Duodenal mucosa (tissue), 2 donors: ENCODE results near the gene ST3GAL4.

ENCODE experiments used
- H3K27ac ChIP-seq: one replicate; pipeline ENCODE4 v1.7.0; 2013; ENCODE audit warnings: low read depth, low read length
- H3K27me3 ChIP-seq, 2 donors: one replicate each; pipeline ENCODE4 v1.7.0; 2013; ENCODE audit warnings: low read length in 2 of 2, control low read depth in 1 of 2; ENCODE audit not compliant: insufficient read depth in 2 of 2, control insufficient read depth in 1 of 2
- H3K36me3 ChIP-seq, 2 donors: one replicate each; pipeline ENCODE4 v1.7.0; 2013; ENCODE audit warnings: low read length in 2 of 2, control low read depth in 1 of 2; ENCODE audit not compliant: insufficient read depth in 2 of 2, control insufficient read depth in 1 of 2
- H3K4me1 ChIP-seq, 2 donors: one replicate each; pipeline ENCODE4 v1.7.0; 2013; ENCODE audit warnings: low read length in 2 of 2, control low read depth in 1 of 2; ENCODE audit not compliant: insufficient read depth in 2 of 2, control insufficient read depth in 1 of 2
- H3K4me3 ChIP-seq, 2 donors: one replicate each; pipeline ENCODE4 v1.7.0; 2013; ENCODE audit warnings: low read length in 2 of 2, low read depth in 1 of 2
- H3K9ac ChIP-seq, 2 donors: one replicate each; pipeline ENCODE4 v1.7.0; 2013; ENCODE audit warnings: low read length in 2 of 2, low read depth in 1 of 2
- H3K9me3 ChIP-seq, 2 donors: one replicate each; pipeline ENCODE4 v1.7.0; 2013; ENCODE audit warnings: low read length in 2 of 2, control low read depth in 1 of 2; ENCODE audit not compliant: control insufficient read depth in 1 of 2

The ST3GAL4 gene

DNA sequence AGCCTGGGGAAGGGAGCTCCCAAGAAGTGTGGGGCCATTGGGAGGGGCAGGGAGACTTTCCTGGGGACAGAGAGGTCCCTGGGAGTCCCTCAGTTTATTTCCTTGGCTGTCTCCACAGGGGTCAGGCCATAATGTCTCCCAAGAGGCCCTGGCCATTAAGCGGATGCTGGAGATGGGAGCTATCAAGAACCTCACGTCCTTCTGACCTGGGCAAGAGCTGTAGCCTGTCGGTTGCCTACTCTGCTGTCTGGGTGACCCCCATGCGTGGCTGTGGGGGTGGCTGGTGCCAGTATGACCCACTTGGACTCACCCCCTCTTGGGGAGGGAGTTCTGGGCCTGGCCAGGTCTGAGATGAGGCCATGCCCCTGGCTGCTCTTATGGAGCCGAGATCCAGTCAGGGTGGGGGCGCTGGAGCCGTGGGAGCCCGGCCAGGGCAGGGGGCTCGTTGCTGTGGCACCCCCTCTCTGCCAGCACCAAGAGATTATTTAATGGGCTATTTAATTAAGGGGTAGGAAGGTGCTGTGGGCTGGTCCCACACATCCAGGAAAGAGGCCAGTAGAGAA is 58.4 kb downstream of the ST3GAL4 start:
- Histone ChIP-seq H3K9ac (no peak overlapping the region), H3K27me3 (peaks cover 5 to 6% of the 10 kb centered on the region in 2 donors), H3K4me3 (no peak overlapping the region), H3K4me1 (peaks cover 8 to 21% of the 10 kb centered on the region in 2 donors), H3K27ac (no peak overlapping the region), H3K36me3 (peaks cover 0 to 4% of the 10 kb centered on the region in 2 donors), H3K9me3 (no peaks in the 10 kb centered on the region)

DNA sequence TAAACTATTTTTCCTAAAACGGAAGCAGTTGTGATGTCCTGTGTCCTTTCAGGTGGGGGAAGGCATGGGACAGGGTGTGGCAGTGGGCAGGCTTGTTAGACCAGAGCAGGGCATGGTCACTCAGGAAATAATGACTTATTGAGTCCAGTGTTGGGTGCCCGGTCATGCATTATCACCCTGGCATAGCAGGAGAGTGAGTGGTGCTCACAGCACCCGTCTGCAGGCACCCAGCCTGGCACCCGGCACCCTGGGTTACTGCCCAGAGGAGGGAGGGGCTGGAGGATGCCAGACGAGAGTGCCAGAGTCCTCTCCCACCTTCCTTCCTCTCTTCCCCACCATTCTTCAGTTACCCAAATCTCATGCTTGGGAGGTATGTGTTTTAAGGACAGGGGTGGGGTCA is 59.1 kb downstream of the ST3GAL4 start:
- Histone ChIP-seq H3K27ac (no peak overlapping the region), H3K9me3 (no peaks in the 10 kb centered on the region), H3K36me3 (no peaks in the 10 kb centered on the region), H3K9ac (no peak overlapping the region), H3K4me3 (no peak overlapping the region), H3K4me1 (peaks cover 8 to 21% of the 10 kb centered on the region in 2 donors), H3K27me3 (peaks cover 5 to 6% of the 10 kb centered on the region in 2 donors)

DNA sequence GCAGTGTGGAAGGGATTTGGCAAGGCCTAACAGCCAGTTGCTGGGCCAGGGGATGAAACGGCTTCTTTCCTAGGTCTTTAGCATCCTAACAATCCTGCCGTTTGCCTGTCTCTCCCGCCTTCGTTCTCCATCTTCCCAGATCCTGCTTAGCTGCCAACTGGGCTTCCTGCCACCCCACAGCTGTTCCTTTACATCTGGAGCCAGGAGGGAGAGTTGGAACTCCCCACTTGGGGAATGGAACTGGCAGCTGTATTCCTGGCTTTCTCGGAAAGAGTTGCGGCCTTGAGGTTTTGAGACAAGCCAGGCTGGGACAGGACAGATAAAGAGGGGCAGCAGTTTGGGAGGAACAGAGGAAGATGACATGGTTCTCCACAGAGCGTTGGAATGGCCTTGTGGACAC is 59.6 kb downstream of the ST3GAL4 start:
- H3K27ac ChIP-seq: peak overlapping the region; percentile 45
- no peak overlapping the region for H3K9ac ChIP-seq
- H3K4me3 ChIP-seq: no peak overlapping the region
- H3K27me3 ChIP-seq: peaks cover 5 to 6% of the 10 kb centered on the region in 2 donors
- H3K36me3 ChIP-seq: no peaks in the 10 kb centered on the region
- H3K4me1 ChIP-seq: peaks cover 8 to 26% of the 10 kb centered on the region in 2 donors
- H3K9me3 ChIP-seq: no peaks in the 10 kb centered on the region

DNA sequence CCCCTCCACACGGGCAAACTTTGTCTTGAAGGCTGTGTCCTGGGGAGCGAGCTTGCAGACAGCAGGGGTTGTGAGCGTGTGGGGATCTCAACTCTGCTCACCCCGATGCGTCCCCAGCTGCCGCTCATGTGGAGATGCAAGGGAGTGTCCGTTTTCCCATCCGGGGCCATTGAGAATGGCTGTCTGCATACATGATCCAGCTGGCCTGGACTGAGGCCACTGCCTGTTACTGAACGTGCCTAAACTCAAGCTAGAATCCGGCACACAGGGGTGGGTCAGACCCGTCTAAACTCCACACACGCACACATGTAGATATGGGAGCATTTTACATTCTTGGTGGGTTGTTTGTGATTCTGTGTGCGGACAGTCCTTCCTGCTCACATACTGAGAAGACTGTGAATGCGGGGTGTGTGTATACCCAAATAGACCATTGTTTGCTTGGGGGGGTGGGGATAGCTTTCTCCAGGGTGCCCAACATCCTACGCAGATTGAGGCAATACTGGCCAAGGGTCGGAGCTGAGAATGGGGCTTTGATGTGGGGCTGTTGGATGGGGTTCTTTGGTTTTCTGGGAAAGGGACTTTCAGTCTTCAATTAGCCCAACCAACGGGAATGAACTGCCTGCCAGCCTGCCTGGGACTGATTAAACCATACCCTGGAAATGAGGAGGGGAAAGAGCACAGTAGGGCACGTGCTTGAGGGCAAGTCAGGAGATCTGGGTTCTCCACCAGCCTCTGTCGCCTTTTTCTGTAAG is 60.4 kb downstream of the ST3GAL4 start:
- H3K4me3 ChIP-seq: peak overlapping the region; percentile 55 to 58
- H3K9me3 ChIP-seq: no peaks in the 10 kb centered on the region
- peaks cover 9 to 26% of the 10 kb centered on the region in 2 donors for H3K4me1 ChIP-seq
- peak overlapping the region; percentile 45 for H3K27ac ChIP-seq
- H3K9ac ChIP-seq: peak overlapping the region; percentile 36 to 38
- no peaks in the 10 kb centered on the region for H3K36me3 ChIP-seq
- peaks cover 5 to 6% of the 10 kb centered on the region in 2 donors for H3K27me3 ChIP-seq

DNA sequence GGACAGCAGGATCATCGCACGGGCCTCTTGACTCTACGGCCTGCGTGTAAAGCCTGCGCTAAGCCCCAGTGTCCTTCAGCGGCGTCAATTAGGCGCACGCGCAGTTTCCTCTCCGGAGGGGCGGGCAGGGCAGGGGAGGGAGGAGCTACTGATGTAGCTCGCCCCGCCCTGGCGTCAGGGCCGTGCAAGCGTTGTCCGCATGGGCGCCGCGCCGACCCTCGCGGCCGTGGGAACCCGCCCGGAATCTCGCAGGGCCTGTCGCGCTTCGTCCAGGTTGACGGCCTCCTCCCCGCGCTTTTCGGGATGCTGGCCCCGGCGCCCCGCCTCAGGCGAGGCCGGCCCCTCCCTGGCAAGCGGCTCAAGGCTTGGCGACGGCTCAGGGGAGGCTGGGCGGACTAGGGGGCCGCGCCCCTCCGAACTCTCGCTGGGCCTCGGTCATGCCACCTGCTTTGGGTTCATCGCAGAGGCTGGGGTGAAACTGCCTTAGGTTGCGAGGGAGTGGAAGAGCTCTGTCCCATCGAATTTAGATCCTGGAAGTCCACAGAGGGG is 61.1 kb downstream of the ST3GAL4 start:
- H3K9ac ChIP-seq: peak overlapping the region; percentile 36 to 38
- no peaks in the 10 kb centered on the region for H3K9me3 ChIP-seq
- peaks cover 16 to 26% of the 10 kb centered on the region in 2 donors for H3K4me1 ChIP-seq
- H3K4me3 ChIP-seq: peak overlapping the region; percentile 55 to 58
- H3K27ac ChIP-seq: peak overlapping the region; percentile 44
- peaks cover 5 to 6% of the 10 kb centered on the region in 2 donors for H3K27me3 ChIP-seq
- H3K36me3 ChIP-seq: no peaks in the 10 kb centered on the region

DNA sequence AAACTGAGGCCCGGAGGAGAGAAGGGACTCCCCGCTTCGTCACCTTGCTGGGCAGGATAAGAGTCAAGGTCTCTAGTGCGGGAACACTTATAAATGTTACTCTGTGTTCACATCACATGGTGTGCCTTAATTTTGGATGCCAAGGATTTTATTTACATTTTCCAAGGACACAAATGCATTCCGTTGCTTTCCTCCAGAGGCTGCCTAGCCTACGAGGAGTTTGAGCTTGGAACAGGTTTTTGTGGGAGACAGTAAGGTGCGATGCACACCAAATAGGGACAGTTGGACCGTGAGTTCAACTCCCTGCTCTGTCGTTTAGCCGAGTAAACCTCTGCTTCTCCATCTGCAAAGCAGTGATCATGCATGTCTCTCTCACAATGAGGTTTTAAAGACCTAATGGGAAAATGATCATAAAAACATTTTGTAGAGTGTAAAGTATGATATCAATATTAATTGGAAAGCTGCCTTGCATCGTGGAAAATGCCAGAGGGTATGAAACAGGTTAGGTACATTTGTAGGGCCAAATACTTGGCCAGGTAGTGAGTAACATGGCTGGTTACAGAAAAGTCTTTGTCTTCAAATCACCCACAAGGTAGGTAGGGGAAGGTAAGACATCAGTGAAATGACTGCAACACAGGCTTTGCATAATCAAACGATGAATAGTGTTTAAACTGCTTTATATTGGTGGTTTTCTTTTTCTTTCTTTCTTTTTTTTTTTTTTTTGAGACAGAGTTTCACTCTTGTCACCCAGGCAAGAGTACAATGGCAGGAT is 61.8 kb downstream of the ST3GAL4 start:
- H3K27me3 ChIP-seq: peaks cover 5 to 6% of the 10 kb centered on the region in 2 donors
- no peaks in the 10 kb centered on the region for H3K36me3 ChIP-seq
- no peak overlapping the region for H3K9ac ChIP-seq
- H3K27ac ChIP-seq: peak overlapping the region; percentile 44
- H3K4me3 ChIP-seq: peak overlapping the region; percentile 55 to 58
- H3K9me3 ChIP-seq: no peaks in the 10 kb centered on the region
- peaks cover 19 to 26% of the 10 kb centered on the region in 2 donors for H3K4me1 ChIP-seq

GRCh38 chr11:126418887-126419286 is 63.4 kb downstream of the ST3GAL4 start:
- H3K9ac ChIP-seq: no peak overlapping the region
- H3K9me3 ChIP-seq: no peaks in the 10 kb centered on the region
- H3K36me3 ChIP-seq: no peaks in the 10 kb centered on the region
- H3K27ac ChIP-seq: no peak overlapping the region
- peaks cover 5 to 6% of the 10 kb centered on the region in 2 donors for H3K27me3 ChIP-seq
- no peak overlapping the region for H3K4me3 ChIP-seq
- H3K4me1 ChIP-seq: peaks cover 19 to 26% of the 10 kb centered on the region in 2 donors

GRCh38 chr11:126419801-126420697 is 64.6 kb downstream of the ST3GAL4 start:
- peaks cover 19 to 20% of the 10 kb centered on the region in 2 donors for H3K4me1 ChIP-seq
- no peak overlapping the region for H3K4me3 ChIP-seq
- no peak overlapping the region for H3K27ac ChIP-seq
- no peaks in the 10 kb centered on the region for H3K9me3 ChIP-seq
- H3K9ac ChIP-seq: no peak overlapping the region
- no peaks in the 10 kb centered on the region for H3K36me3 ChIP-seq
- H3K27me3 ChIP-seq: peaks cover 5 to 7% of the 10 kb centered on the region in 2 donors

- H3K4me3 ChIP-seq: no peak overlapping the region
- peaks cover 18 to 20% of the 10 kb centered on the region in 2 donors for H3K4me1 ChIP-seq
- no peak overlapping the region for H3K9ac ChIP-seq
- H3K9me3 ChIP-seq: no peaks in the 10 kb centered on the region
- no peak overlapping the region for H3K27ac ChIP-seq
- peaks cover 5 to 8% of the 10 kb centered on the region in 2 donors for H3K27me3 ChIP-seq
- no peaks in the 10 kb centered on the region for H3K36me3 ChIP-seq
Observed at GRCh38 chr11:126420698-126421256, 65.3 kb downstream of the ST3GAL4 start.
